ENCODE results near the gene COX7B.
"Not testable (repeated sequence)": the region's sequence is repeated elsewhere in the genome, so short reads cannot be mapped to it uniquely, and the experiment has no call there.

Gene COX7B

DNA sequence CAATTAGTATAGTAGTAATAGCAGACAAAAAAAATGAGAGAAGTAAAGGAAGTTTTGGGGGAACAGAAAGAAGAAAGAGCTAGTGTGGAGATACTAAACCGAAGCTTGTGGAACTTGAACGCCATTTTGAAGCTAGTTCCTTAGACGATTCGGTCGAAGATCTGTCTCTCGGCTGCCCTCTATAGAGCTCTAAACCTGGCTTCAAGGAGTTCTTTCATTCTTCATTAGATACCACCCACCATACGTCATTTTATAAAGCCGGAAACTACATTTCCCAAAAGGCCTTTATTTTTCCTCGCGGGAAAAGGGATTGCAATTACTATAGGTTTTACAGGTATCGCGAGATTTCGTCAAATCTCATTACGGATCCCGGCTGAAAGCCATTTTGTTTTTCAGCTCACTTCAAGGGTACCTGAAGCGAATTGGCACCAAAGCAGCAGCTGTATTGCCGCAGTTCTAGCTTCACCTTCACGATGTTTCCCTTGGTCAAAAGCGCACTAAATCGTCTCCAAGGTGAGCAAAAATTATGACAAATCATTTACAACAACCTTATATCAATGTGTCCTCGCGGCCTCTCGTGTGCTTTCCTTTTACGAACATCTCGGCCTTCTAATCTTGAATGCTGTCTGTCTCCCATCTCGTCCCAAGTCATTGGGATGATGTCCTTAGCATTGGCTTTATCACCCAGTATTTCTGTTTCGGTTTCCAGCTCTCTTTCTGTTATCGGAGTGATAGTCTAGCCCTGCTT is at the start of gene COX7B:
TSS of gene COX7B (plus strand) at position 388 of the 748 bp plus-strand sequence. CDS start at position 474, 86 bp downstream.
- peak in 1 of 2 donors; percentile 45 for DNase-seq (ENCODE audit: low read depth in 2 of 2)

GRCh38 chrX:77875372-77875771 is 23.9 kb upstream of the COX7B start:
- DNase-seq (ENCODE audit: low read depth in 2 of 2) = no peak

GRCh38 chrX:77881418-77881817 is 17.9 kb upstream of the COX7B start:
- not testable (repeated sequence) for DNase-seq (ENCODE audit: low read depth in 2 of 2)

GRCh38 chrX:77892887-77893286 is 6.4 kb upstream of the COX7B start:
- no peak for DNase-seq (ENCODE audit: low read depth in 2 of 2)

- DNase-seq (ENCODE audit: low read depth in 2 of 2) = no peak
Measured at GRCh38 chrX:77893713-77894112, 5.6 kb upstream of the COX7B start.

- peak; percentile 69 to 81 for DNase-seq (ENCODE audit: low read depth in 2 of 2)
Measured at GRCh38 chrX:77894921-77895886, 4.1 kb upstream of the COX7B start, which contains the start of gene MAGT1. Gene MAGT1, minus strand, starts transcription at chrX:77895435. Its CDS starts 25 bp downstream, at chrX:77895410.

GRCh38 chrX:77900688-77901087 is 1.4 kb downstream of the COX7B start:
- no peak for DNase-seq (ENCODE audit: low read depth in 2 of 2)

DNA sequence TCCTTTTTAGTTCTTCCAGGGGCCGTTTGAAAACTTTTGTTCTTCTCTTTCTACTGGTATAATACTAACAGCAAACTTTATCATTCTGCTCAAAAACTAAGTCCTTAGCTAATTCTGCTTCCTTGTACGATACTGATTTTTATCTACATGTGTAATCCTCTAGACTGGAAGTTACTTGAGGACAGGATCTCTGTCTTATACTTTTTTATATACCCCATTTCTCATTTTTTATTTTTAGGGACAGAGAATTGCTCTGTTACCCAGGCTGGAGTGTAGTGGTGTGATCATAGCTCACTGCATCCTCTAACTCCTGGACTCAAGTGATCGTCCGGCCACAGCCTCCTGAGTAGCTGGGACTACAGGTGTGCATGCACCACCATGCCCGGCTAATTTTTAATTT is 2.2 kb downstream of the COX7B start:
- DNase-seq (ENCODE audit: low read depth in 2 of 2) = no peak

DNA sequence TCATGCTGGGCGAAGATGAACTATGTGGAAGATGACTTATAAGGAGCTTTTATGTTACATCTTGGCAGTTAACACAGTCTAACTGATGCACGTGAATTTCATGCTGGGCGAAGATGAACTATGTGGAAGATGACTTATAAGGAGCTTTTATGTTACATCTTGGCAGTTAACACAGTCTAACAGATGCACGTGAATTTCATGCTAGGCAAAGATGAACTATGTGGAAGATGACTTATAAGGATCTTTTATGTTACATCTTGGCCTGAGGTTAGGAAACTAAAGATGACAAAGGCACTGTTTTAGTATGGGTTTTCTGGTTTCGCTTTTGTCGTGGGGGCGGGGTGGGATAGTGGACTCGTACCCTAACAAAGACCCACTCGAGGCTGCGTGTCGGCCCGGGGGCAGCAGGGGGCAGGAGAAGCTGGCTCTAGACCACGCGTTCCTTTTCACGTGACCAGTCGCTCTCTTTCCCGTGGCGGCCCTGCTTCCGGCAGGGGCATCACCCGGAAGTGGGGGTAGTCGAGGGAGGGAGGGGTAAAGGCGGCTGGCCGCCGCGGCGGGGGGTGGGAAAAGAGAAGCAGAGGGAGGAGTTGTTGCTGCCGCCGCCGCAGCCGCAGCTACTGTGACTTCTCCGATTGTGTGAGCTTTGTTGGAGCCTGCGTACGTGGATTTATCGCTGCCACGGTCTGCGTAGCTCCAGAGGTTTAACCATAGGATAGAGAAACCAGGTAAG is 11.0 kb downstream of the COX7B start, which contains the start of gene ATP7A:
TSS of gene ATP7A (plus strand) at position 586 of the 733 bp plus-strand sequence. CDS start 60,949 bp downstream, outside the sequence.
- peak; percentile 74 to 81 for DNase-seq (ENCODE audit: low read depth in 2 of 2)

DNA sequence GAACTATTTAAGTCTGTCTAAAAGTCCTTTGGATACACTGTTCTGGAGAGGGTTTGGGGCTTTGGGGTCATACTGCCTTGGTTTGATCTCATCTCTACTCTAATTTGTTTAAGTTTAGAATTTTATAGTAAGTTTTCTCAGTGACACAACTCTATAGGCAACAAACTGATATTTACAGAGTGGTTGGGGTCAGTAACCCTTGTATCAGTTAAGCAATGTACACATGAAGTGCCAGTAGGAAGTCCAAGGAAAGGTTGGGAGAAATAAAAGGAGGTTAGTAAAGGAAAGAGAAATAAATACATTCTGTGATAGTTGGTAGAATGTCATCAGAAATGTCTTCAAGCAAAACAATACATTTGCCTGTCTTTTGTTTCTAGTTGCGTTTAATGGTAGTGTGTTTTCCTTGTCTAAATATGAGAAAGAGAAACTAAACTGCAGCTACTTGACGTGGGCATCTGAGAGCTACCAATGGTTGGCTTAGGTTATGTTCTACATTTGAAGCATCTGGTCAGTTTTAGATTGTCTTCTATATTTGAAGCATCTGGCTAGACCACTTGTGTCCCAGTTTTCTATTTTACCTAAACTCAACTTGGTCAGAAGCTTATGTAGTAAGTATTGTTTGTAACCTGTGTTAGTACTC is 18.1 kb downstream of the COX7B start:
- no peak for DNase-seq (ENCODE audit: low read depth in 2 of 2)

- no peak for DNase-seq (ENCODE audit: low read depth in 2 of 2)
Measured at GRCh38 chrX:77918568-77918967, 19.3 kb downstream of the COX7B start.

DNA sequence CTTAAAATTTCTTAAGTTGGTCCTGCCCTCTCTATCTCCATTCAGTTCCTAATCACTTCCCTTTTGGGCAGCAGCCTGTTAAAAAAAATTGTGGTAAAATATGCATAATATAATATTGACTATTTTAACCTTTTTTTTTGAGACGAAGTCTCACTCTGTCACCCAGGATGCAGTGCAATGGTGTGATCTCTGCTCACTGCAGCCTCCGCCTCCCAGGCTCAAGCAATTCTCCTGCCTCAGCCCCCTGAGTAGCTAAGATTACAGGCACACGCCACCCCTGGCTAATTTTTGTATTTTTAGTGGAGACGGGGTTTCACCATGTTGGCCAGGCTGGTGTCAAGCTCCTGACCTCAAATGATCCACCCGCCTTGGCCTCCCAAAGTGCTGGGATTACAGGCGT is 20.1 kb downstream of the COX7B start:
- DNase-seq (ENCODE audit: low read depth in 2 of 2) = not testable (repeated sequence)

DNA sequence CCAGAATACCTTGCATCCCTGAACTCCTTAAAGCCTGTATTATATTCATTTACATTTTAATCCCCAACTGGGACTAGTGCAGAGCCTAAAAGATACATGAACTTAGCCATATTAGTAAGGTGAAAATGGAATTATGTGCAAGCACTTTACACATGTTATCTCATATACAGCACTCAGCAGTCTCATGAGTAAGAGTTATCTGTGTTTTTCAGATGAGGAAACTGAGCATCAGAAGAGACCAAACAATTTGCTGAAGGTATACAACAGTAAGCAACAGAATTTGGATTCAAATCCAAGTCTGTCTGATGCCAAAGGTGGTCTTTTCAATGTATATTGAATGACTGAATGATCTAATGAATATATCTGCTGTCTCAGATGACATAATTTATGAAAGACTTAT is 23.5 kb downstream of the COX7B start:
- DNase-seq (ENCODE audit: low read depth in 2 of 2) = no peak

- DNase-seq (ENCODE audit: low read depth in 2 of 2) = no peak
Measured at GRCh38 chrX:77924320-77924859, 25.1 kb downstream of the COX7B start.

DNA sequence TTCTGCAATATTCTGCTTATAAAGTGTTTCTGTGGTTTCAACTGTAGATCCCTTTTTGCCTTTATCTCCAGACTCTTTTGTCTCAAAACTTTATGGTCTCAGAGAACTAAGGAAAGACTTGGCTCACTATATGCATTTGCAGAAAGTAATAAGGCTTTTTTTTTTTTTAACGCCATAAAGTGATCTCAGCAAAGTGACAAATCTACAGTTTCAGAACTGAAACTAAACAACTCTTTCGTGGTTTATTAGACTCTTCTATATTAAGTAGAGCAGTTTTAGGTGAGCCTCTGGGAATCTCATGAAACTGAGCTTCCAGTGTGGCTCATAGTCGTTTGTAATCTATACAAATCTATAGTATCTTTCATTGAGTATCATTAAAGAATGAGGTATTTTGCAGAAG is 26.5 kb downstream of the COX7B start:
- DNase-seq (ENCODE audit: low read depth in 2 of 2) = no peak

- no peak for DNase-seq (ENCODE audit: low read depth in 2 of 2)
Measured at GRCh38 chrX:77930581-77930980, 31.3 kb downstream of the COX7B start.

DNA sequence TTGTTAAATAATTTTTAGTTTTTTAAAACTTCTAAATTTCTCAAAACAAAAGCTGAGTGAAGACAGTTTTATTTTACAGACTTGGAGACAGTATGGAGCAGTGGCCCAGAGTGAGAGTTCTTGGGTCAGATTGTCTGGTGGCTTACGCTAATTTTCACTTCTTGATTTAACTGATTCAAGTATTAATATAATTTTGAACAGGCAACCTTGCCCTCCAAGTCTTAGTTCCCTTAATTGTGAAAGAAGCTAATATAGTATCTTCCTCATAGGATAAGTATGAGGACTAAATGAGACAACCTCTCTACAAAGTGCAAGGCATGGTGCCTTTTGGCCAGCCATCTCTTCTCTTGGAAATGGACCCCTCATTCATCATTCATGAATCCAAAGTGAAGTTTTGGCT is 36.6 kb downstream of the COX7B start:
- DNase-seq (ENCODE audit: low read depth in 2 of 2) = no peak

- DNase-seq (ENCODE audit: low read depth in 2 of 2) = no peak
Measured at GRCh38 chrX:77936299-77936698, 37.0 kb downstream of the COX7B start.

- DNase-seq (ENCODE audit: low read depth in 2 of 2) = no peak
Measured at GRCh38 chrX:77937291-77937690, 38.0 kb downstream of the COX7B start.

DNA sequence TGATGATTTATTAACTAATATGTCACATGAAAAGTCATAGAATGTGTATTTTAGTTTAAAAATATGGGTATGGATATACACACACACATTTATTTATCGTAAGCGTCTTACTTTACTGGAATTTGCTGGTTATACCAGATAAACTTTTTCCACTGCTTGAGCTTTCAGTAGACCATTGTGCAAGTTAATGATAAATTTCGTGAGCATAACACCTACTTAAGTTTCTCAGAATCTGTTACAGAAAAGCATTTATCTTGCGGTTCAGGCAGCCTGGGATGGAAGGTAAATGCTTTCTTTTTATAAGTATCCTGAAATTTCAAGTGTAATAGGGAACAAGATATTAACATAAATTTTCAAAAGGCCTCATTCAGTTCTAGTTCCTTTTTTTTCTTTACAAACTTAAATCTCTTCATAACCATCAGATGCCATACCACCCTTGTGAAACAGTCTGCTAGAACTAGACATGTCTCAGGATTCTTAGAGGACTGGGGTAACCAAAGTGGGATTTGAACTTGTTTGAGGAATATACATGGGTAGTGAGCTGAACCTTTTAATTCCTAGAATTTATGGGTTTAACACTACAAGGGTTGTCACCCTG is 38.9 kb downstream of the COX7B start:
- DNase-seq (ENCODE audit: low read depth in 2 of 2) = no peak

DNA sequence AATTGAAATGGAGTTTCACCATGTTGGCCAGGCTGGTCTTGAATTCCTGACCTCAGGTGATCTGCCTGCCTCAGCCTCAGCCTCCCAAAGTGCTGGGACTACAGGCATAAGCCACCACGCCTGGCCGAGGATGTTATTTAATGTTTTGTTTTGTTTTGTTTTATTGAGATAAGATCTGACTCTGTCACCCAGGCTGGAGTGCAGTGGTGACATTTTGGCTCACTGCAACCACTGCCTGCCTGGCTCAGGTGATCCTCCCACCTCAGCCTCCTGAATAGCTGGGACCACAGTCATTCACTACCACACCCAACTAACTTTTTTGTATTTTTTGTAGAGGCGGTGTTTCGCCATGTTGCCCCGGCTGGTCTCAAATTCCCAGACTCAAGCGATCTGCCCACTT is 45.8 kb downstream of the COX7B start:
- not testable (repeated sequence) for DNase-seq (ENCODE audit: low read depth in 2 of 2)
